Inferior parietal cortex (tissue), 1 donor: ENCODE data around the gene OAT.

Source experiments
- DNase-seq: peaks from one replicate; pipeline ENCODE4 v3.0.0-alpha.2; 2016; ENCODE audit errors: extremely low spot score

OAT gene

GRCh38 chr10:124354411-124355382 is 64.0 kb downstream of the OAT start:
- peak; percentile 8 for DNase-seq

- DNase-seq: no peak
These were observed 64.8 kb downstream of the OAT start for GRCh38 chr10:124353896-124354295.

- no peak for DNase-seq
These were observed 65.5 kb downstream of the OAT start for GRCh38 chr10:124353091-124353815.

GRCh38 chr10:124351481-124352220 is 67.1 kb downstream of the OAT start:
- DNase-seq: no peak

- no peak for DNase-seq
These were observed 67.9 kb downstream of the OAT start for GRCh38 chr10:124350806-124351205.

GRCh38 chr10:124349996-124350280 is 68.8 kb downstream of the OAT start:
- DNase-seq: no peak

- no peak for DNase-seq
These were observed 69.3 kb downstream of the OAT start for GRCh38 chr10:124349231-124349995.

- no peak for DNase-seq
These were observed 69.9 kb downstream of the OAT start for GRCh38 chr10:124348801-124349200.

- DNase-seq: no peak
These were observed 70.8 kb downstream of the OAT start for GRCh38 chr10:124347956-124348355.
